ENCODE results near the gene OR9I1. TPM values are rescaled to one million over a fixed set of nuclear protein-coding genes. Genes with fewer than 3 reads are reported as not detected.

Gene OR9I1, protein sequence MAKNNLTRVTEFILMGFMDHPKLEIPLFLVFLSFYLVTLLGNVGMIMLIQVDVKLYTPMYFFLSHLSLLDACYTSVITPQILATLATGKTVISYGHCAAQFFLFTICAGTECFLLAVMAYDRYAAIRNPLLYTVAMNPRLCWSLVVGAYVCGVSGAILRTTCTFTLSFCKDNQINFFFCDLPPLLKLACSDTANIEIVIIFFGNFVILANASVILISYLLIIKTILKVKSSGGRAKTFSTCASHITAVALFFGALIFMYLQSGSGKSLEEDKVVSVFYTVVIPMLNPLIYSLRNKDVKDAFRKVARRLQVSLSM
- polyA plus RNA-seq (2013, experiment 1 of 2) = not detected
- not detected for polyA plus RNA-seq (2013, experiment 2 of 2)

DNA sequence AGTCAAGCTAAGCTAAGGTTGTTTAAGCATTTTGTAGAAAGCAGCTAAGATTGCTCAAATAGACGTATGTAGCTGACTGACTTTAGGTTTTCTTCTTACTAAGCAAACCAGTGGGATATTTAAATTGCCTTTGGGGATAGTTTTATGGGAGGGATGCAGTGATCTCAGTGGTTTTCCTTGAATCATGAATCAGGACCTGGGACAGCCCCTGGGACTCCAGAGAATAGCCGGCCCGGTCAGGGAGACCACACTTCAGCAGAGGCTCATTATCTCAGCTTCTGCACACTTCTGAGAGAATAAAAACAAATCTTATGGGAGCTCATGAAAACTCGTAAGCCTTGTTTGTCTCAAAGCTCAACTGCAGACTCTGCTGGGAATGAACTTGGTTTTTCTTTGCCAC, at the start of gene OR9I1:
TSS of gene OR9I1 (minus strand) at position 62 of the 400 bp plus-strand sequence. CDS start 6,086 bp downstream, outside the sequence.
- Histone ChIP-seq H3K36me3 (replicated peaks in 1 of 2; ENCODE audit: control insufficient read depth in 2 of 2, insufficient read depth in 2 of 2, low read length in 2 of 2) (no peaks in the 10 kb centered on the region), H3K4me3 (ENCODE audit: low read length in 2 of 2) (no peak within 1 kb of the TSS), H3K9me3 (replicated peaks in 1 of 2; ENCODE audit: control insufficient read depth in 2 of 2, insufficient read depth in 1 of 2, low read depth in 1 of 2, low read length in 2 of 2) (no peaks in the 10 kb centered on the region), H3K27me3 (ENCODE audit: control insufficient read depth in 3 of 3, insufficient read depth in 3 of 3, low read depth in 1 of 3, low read length in 3 of 3) (no peaks in the 10 kb centered on the region), H2BK120ac (ENCODE audit: low read depth, low read length) (no peak within 1 kb of the TSS), H4K8ac (ENCODE audit: low read depth, low read length) (no peak within 1 kb of the TSS), H3K4me2 (ENCODE audit: insufficient read depth, low read length, poor library complexity, severe bottlenecking) (no peak within 1 kb of the TSS), H3K23ac (ENCODE audit: low read depth, low read length, poor library complexity) (no peak within 1 kb of the TSS), H3K18ac (ENCODE audit: low read length) (no peak within 1 kb of the TSS), H2BK12ac (ENCODE audit: low read length) (no peak within 1 kb of the TSS), H2BK15ac (ENCODE audit: low read length) (no peak within 1 kb of the TSS), H3K4ac (ENCODE audit: low read length) (no peak within 1 kb of the TSS), H3K27ac (replicated peaks; ENCODE audit: low read length) (no peak within 1 kb of the TSS), H2AFZ (ENCODE audit: low read length) (no peak within 1 kb of the TSS), H3K4me1 (ENCODE audit: control insufficient read depth in 2 of 2, insufficient read depth in 1 of 2, low read depth in 1 of 2, low read length in 2 of 2) (peaks cover 0 to 1% of the 10 kb centered on the region in 2 donors), H2BK5ac (ENCODE audit: low read length) (no peak within 1 kb of the TSS), H3K14ac (ENCODE audit: low read length) (no peak within 1 kb of the TSS), H4K91ac (ENCODE audit: low read depth, low read length, poor library complexity) (no peak within 1 kb of the TSS), H3K9ac (ENCODE audit: low read depth, low read length, poor library complexity) (no peak within 1 kb of the TSS), H3K79me1 (ENCODE audit: low read depth, low read length) (no peaks in the 10 kb centered on the region), H2AK5ac (ENCODE audit: low read depth, low read length) (no peak within 1 kb of the TSS)
- WGBS, 2 donors (ENCODE audit: extremely low coverage in 2 of 2, insufficient read length in 2 of 2, insufficient replicate concordance in 1 of 2) = no CpG with 5 or more reads among the region's 4 CpGs
- DNase-seq (ENCODE audit: low spot score) = no peak

DNA sequence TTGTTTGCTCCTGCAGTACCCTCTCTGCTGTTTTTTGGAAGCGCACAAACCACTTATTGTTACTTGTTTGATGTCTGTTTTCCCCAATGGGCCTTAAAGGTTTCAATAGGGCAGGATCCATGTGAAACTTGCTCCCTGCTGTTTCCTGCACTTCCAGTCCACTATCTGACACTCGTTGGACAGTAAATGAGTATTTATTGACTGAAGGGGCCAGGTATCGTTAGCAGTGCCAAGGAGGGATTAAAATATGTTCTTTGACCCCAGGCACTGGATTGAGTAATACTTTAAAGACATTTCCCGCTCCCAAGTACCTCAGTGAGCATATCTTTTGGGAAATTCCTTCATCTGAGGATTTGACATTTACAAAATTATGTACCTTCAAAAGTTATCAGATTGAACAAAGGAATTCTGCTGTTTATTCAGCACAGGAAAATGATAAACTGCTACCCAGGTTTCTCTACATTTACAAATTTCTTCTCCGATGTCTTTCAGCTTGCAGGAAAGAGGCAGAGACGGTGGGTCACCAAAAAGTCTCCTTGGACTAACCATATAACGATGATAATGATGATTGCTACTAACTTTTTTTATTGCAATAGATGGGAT, 40.3 kb upstream of the OR9I1 start:
- Histone ChIP-seq H3K27ac (replicated peaks; ENCODE audit: low read length) (no peak overlapping the region), H3K4me2 (ENCODE audit: insufficient read depth, low read length, poor library complexity, severe bottlenecking) (no peak overlapping the region), H4K91ac (ENCODE audit: low read depth, low read length, poor library complexity) (no peak overlapping the region), H3K23ac (ENCODE audit: low read depth, low read length, poor library complexity) (no peak overlapping the region), H3K9ac (ENCODE audit: low read depth, low read length, poor library complexity) (no peak overlapping the region), H2AK5ac (ENCODE audit: low read depth, low read length) (no peak overlapping the region), H2AFZ (ENCODE audit: low read length) (no peak overlapping the region), H3K9me3 (replicated peaks in 1 of 2; ENCODE audit: control insufficient read depth in 2 of 2, insufficient read depth in 1 of 2, low read depth in 1 of 2, low read length in 2 of 2) (no peaks in the 10 kb centered on the region), H2BK120ac (ENCODE audit: low read depth, low read length) (no peak overlapping the region), H2BK12ac (ENCODE audit: low read length) (no peak overlapping the region), H3K4me1 (ENCODE audit: control insufficient read depth in 2 of 2, insufficient read depth in 1 of 2, low read depth in 1 of 2, low read length in 2 of 2) (no peaks in the 10 kb centered on the region), H3K79me1 (ENCODE audit: low read depth, low read length) (no peaks in the 10 kb centered on the region), H3K4ac (ENCODE audit: low read length) (no peak overlapping the region), H3K18ac (ENCODE audit: low read length) (no peak overlapping the region), H4K8ac (ENCODE audit: low read depth, low read length) (no peak overlapping the region), H3K36me3 (replicated peaks in 1 of 2; ENCODE audit: control insufficient read depth in 2 of 2, insufficient read depth in 2 of 2, low read length in 2 of 2) (no peaks in the 10 kb centered on the region), H3K14ac (ENCODE audit: low read length) (no peak overlapping the region), H3K27me3 (ENCODE audit: control insufficient read depth in 3 of 3, insufficient read depth in 3 of 3, low read depth in 1 of 3, low read length in 3 of 3) (peaks cover 0 to 5% (median 0%) of the 10 kb centered on the region in 3 experiments), H2BK15ac (ENCODE audit: low read length) (no peak overlapping the region), H2BK5ac (ENCODE audit: low read length) (no peak overlapping the region), H3K4me3 (ENCODE audit: low read length in 2 of 2) (no peak overlapping the region)
- no CpG with 5 or more reads among the region's 7 CpGs for WGBS, 2 donors (ENCODE audit: extremely low coverage in 2 of 2, insufficient read length in 2 of 2, insufficient replicate concordance in 1 of 2)
- DNase-seq (ENCODE audit: low spot score) = no peak

DNA sequence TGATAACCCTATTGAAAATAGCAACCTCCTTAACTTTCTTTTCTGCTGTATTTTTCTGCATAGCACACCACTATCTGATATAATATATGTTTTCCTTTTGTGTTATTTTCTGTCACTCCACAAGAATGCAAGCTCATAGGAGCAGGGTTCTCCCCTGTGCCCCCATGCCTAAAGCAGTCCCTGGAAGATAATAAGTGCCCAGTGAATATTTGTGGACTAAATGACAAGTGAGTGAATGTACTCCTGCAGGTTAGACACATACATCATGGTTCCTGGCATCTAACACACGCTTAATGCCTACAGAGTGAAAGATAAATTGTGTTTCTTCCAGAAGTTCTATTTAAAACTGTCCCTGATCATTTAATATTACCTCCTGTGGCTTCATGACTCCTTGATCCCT, 39.7 kb upstream of the OR9I1 start:
- H3K18ac ChIP-seq (ENCODE audit: low read length) = no peak overlapping the region
- no peak overlapping the region for H3K4me3 ChIP-seq (ENCODE audit: low read length in 2 of 2)
- H2BK15ac ChIP-seq (ENCODE audit: low read length) = no peak overlapping the region
- no peak overlapping the region for H2BK120ac ChIP-seq (ENCODE audit: low read depth, low read length)
- H3K9me3 ChIP-seq (replicated peaks in 1 of 2; ENCODE audit: control insufficient read depth in 2 of 2, insufficient read depth in 1 of 2, low read depth in 1 of 2, low read length in 2 of 2) = no peaks in the 10 kb centered on the region
- no peak overlapping the region for H3K4ac ChIP-seq (ENCODE audit: low read length)
- WGBS, 2 donors (ENCODE audit: extremely low coverage in 2 of 2, insufficient read length in 2 of 2, insufficient replicate concordance in 1 of 2) = no CpG with 5 or more reads among the region's 1 CpG
- no peak overlapping the region for H3K27ac ChIP-seq (replicated peaks; ENCODE audit: low read length)
- no peak overlapping the region for H3K9ac ChIP-seq (ENCODE audit: low read depth, low read length, poor library complexity)
- H2AFZ ChIP-seq (ENCODE audit: low read length) = no peak overlapping the region
- H2BK12ac ChIP-seq (ENCODE audit: low read length) = no peak overlapping the region
- no peak overlapping the region for H4K8ac ChIP-seq (ENCODE audit: low read depth, low read length)
- H3K4me2 ChIP-seq (ENCODE audit: insufficient read depth, low read length, poor library complexity, severe bottlenecking) = no peak overlapping the region
- H3K27me3 ChIP-seq (ENCODE audit: control insufficient read depth in 3 of 3, insufficient read depth in 3 of 3, low read depth in 1 of 3, low read length in 3 of 3) = peaks cover 0 to 5% (median 0%) of the 10 kb centered on the region in 3 experiments
- no peaks in the 10 kb centered on the region for H3K79me1 ChIP-seq (ENCODE audit: low read depth, low read length)
- H3K36me3 ChIP-seq (replicated peaks in 1 of 2; ENCODE audit: control insufficient read depth in 2 of 2, insufficient read depth in 2 of 2, low read length in 2 of 2) = no peaks in the 10 kb centered on the region
- H2BK5ac ChIP-seq (ENCODE audit: low read length) = no peak overlapping the region
- no peak for DNase-seq (ENCODE audit: low spot score)
- no peak overlapping the region for H3K14ac ChIP-seq (ENCODE audit: low read length)
- no peak overlapping the region for H3K23ac ChIP-seq (ENCODE audit: low read depth, low read length, poor library complexity)
- no peaks in the 10 kb centered on the region for H3K4me1 ChIP-seq (ENCODE audit: control insufficient read depth in 2 of 2, insufficient read depth in 1 of 2, low read depth in 1 of 2, low read length in 2 of 2)
- no peak overlapping the region for H4K91ac ChIP-seq (ENCODE audit: low read depth, low read length, poor library complexity)
- H2AK5ac ChIP-seq (ENCODE audit: low read depth, low read length) = no peak overlapping the region

DNA sequence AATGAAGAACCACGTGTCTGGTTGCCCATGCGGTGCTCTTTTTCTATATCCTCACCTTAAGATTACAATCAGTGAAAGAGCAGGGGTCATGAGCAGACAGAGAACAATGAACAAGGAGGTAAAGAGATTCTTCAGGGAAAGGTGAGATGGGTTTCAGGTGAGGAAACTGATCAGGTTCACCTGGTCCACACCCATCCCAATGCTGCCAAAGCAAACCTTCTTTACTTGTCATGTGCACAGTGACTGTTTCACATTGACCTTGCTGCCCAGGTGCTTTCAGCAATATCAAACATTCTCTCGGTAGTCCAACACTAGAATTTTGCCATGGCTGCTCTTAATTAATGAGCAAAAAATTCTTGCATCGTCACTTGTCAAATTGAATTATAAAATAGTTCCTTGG, 39.1 kb upstream of the OR9I1 start:
- H3K4ac ChIP-seq (ENCODE audit: low read length) = no peak overlapping the region
- no peak overlapping the region for H4K91ac ChIP-seq (ENCODE audit: low read depth, low read length, poor library complexity)
- no peak overlapping the region for H2AK5ac ChIP-seq (ENCODE audit: low read depth, low read length)
- H2BK12ac ChIP-seq (ENCODE audit: low read length) = no peak overlapping the region
- no peaks in the 10 kb centered on the region for H3K36me3 ChIP-seq (replicated peaks in 1 of 2; ENCODE audit: control insufficient read depth in 2 of 2, insufficient read depth in 2 of 2, low read length in 2 of 2)
- H3K4me1 ChIP-seq (ENCODE audit: control insufficient read depth in 2 of 2, insufficient read depth in 1 of 2, low read depth in 1 of 2, low read length in 2 of 2) = no peaks in the 10 kb centered on the region
- H3K18ac ChIP-seq (ENCODE audit: low read length) = no peak overlapping the region
- peaks cover 0 to 5% (median 0%) of the 10 kb centered on the region in 3 experiments for H3K27me3 ChIP-seq (ENCODE audit: control insufficient read depth in 3 of 3, insufficient read depth in 3 of 3, low read depth in 1 of 3, low read length in 3 of 3)
- H3K27ac ChIP-seq (replicated peaks; ENCODE audit: low read length) = no peak overlapping the region
- H3K9me3 ChIP-seq (replicated peaks in 1 of 2; ENCODE audit: control insufficient read depth in 2 of 2, insufficient read depth in 1 of 2, low read depth in 1 of 2, low read length in 2 of 2) = no peaks in the 10 kb centered on the region
- H3K4me2 ChIP-seq (ENCODE audit: insufficient read depth, low read length, poor library complexity, severe bottlenecking) = no peak overlapping the region
- no peaks in the 10 kb centered on the region for H3K79me1 ChIP-seq (ENCODE audit: low read depth, low read length)
- no peak overlapping the region for H2BK5ac ChIP-seq (ENCODE audit: low read length)
- no peak overlapping the region for H2BK120ac ChIP-seq (ENCODE audit: low read depth, low read length)
- H3K23ac ChIP-seq (ENCODE audit: low read depth, low read length, poor library complexity) = no peak overlapping the region
- no peak overlapping the region for H2AFZ ChIP-seq (ENCODE audit: low read length)
- H3K9ac ChIP-seq (ENCODE audit: low read depth, low read length, poor library complexity) = no peak overlapping the region
- WGBS, 2 donors (ENCODE audit: extremely low coverage in 2 of 2, insufficient read length in 2 of 2, insufficient replicate concordance in 1 of 2) = no CpG with 5 or more reads among the region's 4 CpGs
- H4K8ac ChIP-seq (ENCODE audit: low read depth, low read length) = no peak overlapping the region
- DNase-seq (ENCODE audit: low spot score) = no peak
- no peak overlapping the region for H2BK15ac ChIP-seq (ENCODE audit: low read length)
- H3K4me3 ChIP-seq (ENCODE audit: low read length in 2 of 2) = no peak overlapping the region
- no peak overlapping the region for H3K14ac ChIP-seq (ENCODE audit: low read length)

Measured in neuronal stem cell (in vitro differentiated cells).